GM12878 (cell line): ENCODE results near the gene C9orf50. TPM values are rescaled to one million over a fixed set of nuclear protein-coding genes. Genes with fewer than 3 reads are reported as not detected.

Source experiments
- ATAC-seq: fragments of 200-7000 bp; cut with Tn5 transposase; 3 replicates; pipeline ENCODE4 v1.9.1; 2020; ENCODE audit warnings: mild to moderate bottlenecking, moderate library complexity
- BruUV-seq: library from RNA; stranded (reverse); fragments of 400-500 nt; replicated peaks from 2 replicates; lab custom pipeline; 2021; lab: Mats Ljungman, UMichigan
- CTCF ChIA-PET: fragments of 300-600 bp; sonication (Branson Sonifier 250); formaldehyde crosslinking; extraction: SDS; loops from one replicate; lab custom pipeline; 2021; ENCODE audit warnings: inconsistent platforms; lab: Yijun Ruan, JAX
- POLR2A ChIA-PET: fragments of 350-600 bp; formaldehyde crosslinking; extraction: SDS; loops from one replicate; lab custom pipeline; 2021; ENCODE audit warnings: inconsistent platforms; lab: Charles Lee
- RAD21 ChIA-PET: fragments of 300-600 bp; sonication (Branson Sonifier 250); formaldehyde crosslinking; loops from one replicate; lab custom pipeline; 2023; ENCODE audit warnings: antibody characterized with exemption; ENCODE audit not compliant: unreplicated experiment; lab: Charles Lee
- SMC1A ChIA-PET: fragments of 300-600 bp; sonication (Branson Sonifier 250); formaldehyde crosslinking; loops from one replicate; lab custom pipeline; 2023; ENCODE audit not compliant: unreplicated experiment, uncharacterized antibody; lab: Charles Lee
- DNase-seq: peaks from one replicate; pipeline ENCODE4 v3.0.0-alpha.2; 2011; ENCODE audit warnings: low read depth, low spot score
- FAIRE-seq: peaks from 3 replicates; lab custom pipeline; 2011; peaks lifted over from hg19 to GRCh38; lab: Jason Lieb, UNC
- H2AFZ ChIP-seq: 2 replicates; pipeline ENCODE4 v1.6.0; 2011; ENCODE audit warnings: low read depth, low read length, control low read depth; ENCODE audit not compliant: control insufficient read depth
- H3K27ac ChIP-seq: 2 replicates; pipeline ENCODE4 v1.5.1; 2011; ENCODE audit warnings: control low read depth; ENCODE audit not compliant: control insufficient read depth, insufficient read depth
- H3K27me3 ChIP-seq, 2 experiments: replicated peaks in 1 of 2; 2 replicates each; pipeline versions ENCODE4 v1.6.0 to v1.6.1; 2011; ENCODE audit warnings: low read length in 1 of 2; ENCODE audit not compliant: control insufficient read depth in 2 of 2, insufficient read depth in 2 of 2
- H3K36me3 ChIP-seq, 2 experiments: 2 replicates each; pipeline ENCODE4 v1.5.1; 2011; ENCODE audit warnings: low read length in 1 of 2; ENCODE audit not compliant: control insufficient read depth in 2 of 2, insufficient read depth in 2 of 2
- H3K4me1 ChIP-seq: 2 replicates; pipeline ENCODE4 v1.6.1; 2011; ENCODE audit warnings: mild to moderate bottlenecking, low read length, moderate library complexity, mixed read lengths; ENCODE audit not compliant: control insufficient read depth, insufficient read depth
- H3K4me2 ChIP-seq: 2 replicates; pipeline ENCODE4 v1.6.0; 2011; ENCODE audit warnings: control low read depth; ENCODE audit not compliant: control insufficient read depth, insufficient read depth
- H3K4me3 ChIP-seq: fragments of 200-600 bp; sonication (generic); 2 replicates; pipeline ENCODE4 v1.5.1; 2016
- H3K79me2 ChIP-seq: 2 replicates; pipeline ENCODE4 v1.6.0; 2011; ENCODE audit warnings: low read length; ENCODE audit not compliant: control insufficient read depth, insufficient read depth
- H3K9ac ChIP-seq: 2 replicates; pipeline ENCODE4 v1.8.0; 2011; ENCODE audit warnings: low read length, control low read depth, mixed read lengths; ENCODE audit not compliant: control insufficient read depth, insufficient read depth
- H3K9me3 ChIP-seq: replicated peaks from 3 replicates; pipeline ENCODE4 v1.5.1; 2011; ENCODE audit warnings: mild to moderate bottlenecking, low read length; ENCODE audit not compliant: control insufficient read depth, insufficient read depth
- H4K20me1 ChIP-seq: 2 replicates; pipeline ENCODE4 v1.6.0; 2011; ENCODE audit not compliant: control insufficient read depth, insufficient read depth
- E2F8 ChIP-seq: fragments of 450-650 bp; IDR thresholded peaks from 2 replicates; pipeline ENCODE4 v1.6.1; 2018; ENCODE audit warnings: mild to moderate bottlenecking, low read depth, moderate library complexity; ENCODE audit not compliant: partially characterized antibody
- EED ChIP-seq: sonication (generic); IDR thresholded peaks from 2 replicates; pipeline ENCODE4 v1.6.1; 2016; ENCODE audit warnings: antibody characterized with exemption, low read depth
- ESRRA ChIP-seq: IDR thresholded peaks from 2 replicates; pipeline ENCODE4 v1.6.1; 2012; ENCODE audit warnings: mild to moderate bottlenecking, low read length, improper control_type of control experiment
- GATAD2B ChIP-seq: fragments of 450-650 bp; conservative IDR thresholded peaks from 2 replicates; pipeline ENCODE4 v1.6.1; 2017; ENCODE audit warnings: low read depth, mild to moderate bottlenecking, moderate library complexity
- LARP7 ChIP-seq: fragments of 450-650 bp; IDR thresholded peaks from 2 replicates; pipeline ENCODE4 v1.6.1; 2017; ENCODE audit warnings: mild to moderate bottlenecking
- MEF2B ChIP-seq: fragments of 450-650 bp; IDR thresholded peaks from 2 replicates; pipeline ENCODE4 v1.6.1; 2018; ENCODE audit warnings: mild to moderate bottlenecking, moderate library complexity; ENCODE audit not compliant: partially characterized antibody, poor library complexity, severe bottlenecking
- MXI1 ChIP-seq: fragments of 150-350 bp; IDR thresholded peaks from 2 replicates; pipeline ENCODE4 v1.6.1; 2011; ENCODE audit warnings: low read depth, mild to moderate bottlenecking, inconsistent platforms, low read length, improper control_type of control experiment
- NBN ChIP-seq: fragments of 450-650 bp; IDR thresholded peaks from 2 replicates; pipeline ENCODE4 v1.6.1; 2016
- NFYA ChIP-seq: IDR thresholded peaks from 2 replicates; pipeline ENCODE4 v1.6.1; 2011; ENCODE audit warnings: low read depth, mild to moderate bottlenecking, low read length, improper control_type of control experiment, borderline replicate concordance
- NR2F1 ChIP-seq: fragments of 450-650 bp; conservative IDR thresholded peaks from 2 replicates; pipeline ENCODE4 v1.6.1; 2017; ENCODE audit warnings: mild to moderate bottlenecking
- PBX3 ChIP-seq: IDR thresholded peaks from 2 replicates; pipeline ENCODE4 v1.6.1; 2011; ENCODE audit warnings: mild to moderate bottlenecking, low read depth, low read length, moderate library complexity; ENCODE audit not compliant: insufficient replicate concordance
- SIX5 ChIP-seq: IDR thresholded peaks from 2 replicates; pipeline ENCODE4 v1.6.1; 2011; ENCODE audit warnings: mild to moderate bottlenecking, low read depth, low read length, moderate library complexity; ENCODE audit not compliant: severe bottlenecking
- SMAD1 ChIP-seq: fragments of 450-650 bp; IDR thresholded peaks from 2 replicates; pipeline ENCODE4 v1.6.1; 2018; ENCODE audit warnings: mild to moderate bottlenecking, low read depth; ENCODE audit not compliant: partially characterized antibody
- SP1 ChIP-seq: IDR thresholded peaks from one replicate; pipeline ENCODE4 v1.6.1; 2011; ENCODE audit warnings: low read depth, low read length
- SPI1 ChIP-seq: IDR thresholded peaks from 2 replicates; pipeline ENCODE4 v1.6.1; 2011; ENCODE audit warnings: low read depth, mild to moderate bottlenecking, low read length, moderate library complexity, borderline replicate concordance; ENCODE audit not compliant: insufficient read depth
- SREBF1 ChIP-seq: IDR thresholded peaks from 2 replicates; pipeline ENCODE4 v1.6.1; 2012; ENCODE audit warnings: mild to moderate bottlenecking, low read length
- TAF1 ChIP-seq: IDR thresholded peaks from 2 replicates; pipeline ENCODE4 v1.6.1; 2011; ENCODE audit warnings: mild to moderate bottlenecking, low read depth, low read length, borderline replicate concordance
- ZNF217 ChIP-seq: fragments of 450-650 bp; IDR thresholded peaks from 2 replicates; pipeline ENCODE4 v1.6.1; 2017; ENCODE audit warnings: antibody characterized with exemption, mild to moderate bottlenecking
- WGBS: methylation state at CpG from one replicate; pipeline ENCODE4 v1.1.6; 2016; ENCODE audit warnings: low lambda C conversion rate; ENCODE audit not compliant: insufficient replicate concordance, insufficient coverage; ENCODE audit errors: missing lambda C conversion rate; 5-methylcytosine and 5-hydroxymethylcytosine counted together
- in situ Hi-C: fragments of 300-500 bp; cut with MboI; formaldehyde crosslinking; loops from 9 replicates; pipeline ENCODE4 v1.14.3; 2018; ENCODE audit warnings: mixed read lengths
- intact Hi-C: fragments of 100-400 bp; cut with micrococcal nuclease; formaldehyde crosslinking; loops from one replicate; pipeline ENCODE4 v1.14.2; 2022; ENCODE audit not compliant: unreplicated experiment
- polyA plus RNA-seq, 11 experiments: library from polyadenylated mRNA; depleted of rRNA in 4 of 11; unstranded in 6 of 11; stranded (reverse) in 5 of 11; fragments of >200 nt; fragmentation: Nextera tagmentation in 4 of 11; fragmentation: Illumina TruSeq in 1 of 11; extraction: Ambion mirVana in 4 of 11; extraction: Trizol in 1 of 11; gene quantifications; 1 replicate in 1 of 11; 2 replicates in 10 of 11; pipeline versions ENCODE4 v1.2.1 to v1.2.3, GENCODE V29; 2011 to 2016; ENCODE audit warnings: inconsistent platforms in 2 of 11, missing spikeins in 2 of 11, low read depth in 1 of 11
- total RNA-seq, 4 experiments: library from RNA; depleted of rRNA in 3 of 4; stranded (reverse); fragments of >200 nt in 3 of 4; fragmentation: Illumina TruSeq in 1 of 4; extraction: Trizol in 1 of 4; gene quantifications; 2 replicates each; pipeline versions ENCODE4 v1.2.1 to v1.2.3, GENCODE V29; 2013 to 2021

Gene C9orf50
- total and polyA plus RNA-seq, 10 of the 15 experiments (the other 5 are each of a cell fraction or from before 2014, with no cell fraction given), result not detected

- FAIRE-seq, result no peak
- Histone ChIP-seq H3K4me3 (no peak overlapping the region), H3K79me2 (no peaks in the 10 kb centered on the region), H3K4me1 (peaks cover 12% of the 10 kb centered on the region), H3K27me3 (no peaks in the 10 kb centered on the region), H3K9me3 (no peaks in the 10 kb centered on the region), H4K20me1 (no peaks in the 10 kb centered on the region), H3K36me3 (no peaks in the 10 kb centered on the region), H2AFZ (peak overlapping the region; percentile 56), H3K4me2 (no peak overlapping the region; the same call in 1 of the 2 replicates), H3K9ac (no peak overlapping the region), H3K27ac (no peak overlapping the region)
- intact Hi-C loops (loop anchor here (10.0 kb wide), 1 partner anchor 118 kb away; no protein-coding TSS in a partner anchor), in situ Hi-C loops (no loop called here)
- no peak for DNase-seq
- ChIA-PET CTCF (interaction anchor here (0.7 to 4.9 kb wide), 5 partner anchors 22 to 464 kb away, joined by 3 to 34 read pairs (median 3); no protein-coding TSS in a partner anchor), RAD21 (interaction anchor here (0.7 to 4.4 kb wide), 6 partner anchors 18 to 463 kb away, joined by 3 to 22 read pairs (median 5); no protein-coding TSS in a partner anchor), POLR2A (interaction anchor here (0.8 to 1.1 kb wide), 2 partner anchors 15 to 16 kb away, joined by 3 read pairs; no protein-coding TSS in a partner anchor), SMC1A (interaction anchor here (0.6 to 2.1 kb wide), 5 partner anchors 19 to 463 kb away, joined by 3 to 6 read pairs (median 4); no protein-coding TSS in a partner anchor)
- no TSS peak for BruUV-seq
- peak; percentile 77 for ATAC-seq
- WGBS, result 5% methylated on average over 10 of the region's 10 CpGs
- TF ChIP-seq SREBF1 (no peak), SIX5 (no peak), NR2F1 (0 out of 2 replicates have a peak, but pooled peaks have one; percentile 31), ESRRA (no peak), MXI1 (no peak), NBN (peak; percentile 75), SPI1 (peak; percentile 33; the same call in 1 of the 2 replicates), EED (peak; percentile 17; the same call in 1 of the 2 replicates), SP1 (no peak), TAF1 (no peak), SMAD1 (peak; percentile 93), NFYA (no peak), ZNF217 (peak; percentile 70), LARP7 (peak; percentile 47), PBX3 (peak; percentile 60), E2F8 (no peak), MEF2B (peak; percentile 17), GATAD2B (peak; percentile 91)
Observed at GRCh38 chr9:129602598-129603415, 18.1 kb downstream of the C9orf50 start.
